IPS-20b (cell line): ENCODE results near the gene GPR142.
A peak's percentile ranks its signal among the peaks of the same experiment; 100 is the strongest.

ENCODE experiments used
- H3K27ac ChIP-seq: one replicate; pipeline ENCODE4 v1.5.1; 2013; ENCODE audit warnings: low read length
- H3K27me3 ChIP-seq: 2 replicates; pipeline ENCODE4 v1.6.1; 2013; ENCODE audit warnings: mild to moderate bottlenecking, low read length, inconsistent platforms; ENCODE audit not compliant: insufficient read depth
- H3K36me3 ChIP-seq: 2 replicates; pipeline ENCODE4 v1.6.1; 2013; ENCODE audit warnings: low read depth, mild to moderate bottlenecking, inconsistent platforms, low read length, moderate library complexity; ENCODE audit not compliant: insufficient read depth
- H3K4me1 ChIP-seq: 2 replicates; pipeline ENCODE4 v1.6.1; 2013; ENCODE audit warnings: mild to moderate bottlenecking, control low read depth, inconsistent platforms, low read length, moderate library complexity; ENCODE audit not compliant: insufficient read depth
- H3K4me3 ChIP-seq: 2 replicates; pipeline ENCODE4 v1.5.1; 2013; ENCODE audit warnings: mild to moderate bottlenecking, low read length, inconsistent platforms
- H3K9ac ChIP-seq: 2 replicates; pipeline ENCODE4 v1.6.1; 2013; ENCODE audit warnings: low read depth, mild to moderate bottlenecking, inconsistent platforms, low read length, moderate library complexity
- H3K9me3 ChIP-seq: 2 replicates; pipeline ENCODE4 v1.6.1; 2013; ENCODE audit warnings: mild to moderate bottlenecking, low read depth, low read length, inconsistent platforms; ENCODE audit not compliant: insufficient read depth

The GPR142 gene

DNA sequence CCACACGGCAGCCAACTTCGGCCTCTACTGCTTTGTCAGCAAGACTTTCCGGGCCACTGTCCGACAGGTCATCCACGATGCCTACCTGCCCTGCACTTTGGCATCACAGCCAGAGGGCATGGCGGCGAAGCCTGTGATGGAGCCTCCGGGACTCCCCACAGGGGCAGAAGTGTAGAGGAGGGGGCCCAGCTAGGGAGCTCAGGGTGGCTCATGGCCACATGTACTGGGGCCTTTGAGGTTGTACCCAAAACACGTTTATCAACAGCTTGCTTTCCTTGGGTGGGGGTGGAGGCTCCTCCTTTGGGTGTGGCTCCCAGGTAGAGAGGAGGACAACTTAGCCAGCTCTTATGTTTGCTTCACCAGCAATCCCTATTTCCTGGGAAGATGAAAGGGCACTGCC, 5.1 kb downstream of the GPR142 start:
- peaks cover 9% of the 10 kb centered on the region for H3K27me3 ChIP-seq
- H3K9ac ChIP-seq: no peak overlapping the region
- peaks cover 3% of the 10 kb centered on the region; the same call in 1 of the 2 replicates for H3K4me1 ChIP-seq
- H3K27ac ChIP-seq: no peak overlapping the region
- no peak overlapping the region for H3K4me3 ChIP-seq
- H3K36me3 ChIP-seq: no peaks in the 10 kb centered on the region
- H3K9me3 ChIP-seq: no peaks in the 10 kb centered on the region

DNA sequence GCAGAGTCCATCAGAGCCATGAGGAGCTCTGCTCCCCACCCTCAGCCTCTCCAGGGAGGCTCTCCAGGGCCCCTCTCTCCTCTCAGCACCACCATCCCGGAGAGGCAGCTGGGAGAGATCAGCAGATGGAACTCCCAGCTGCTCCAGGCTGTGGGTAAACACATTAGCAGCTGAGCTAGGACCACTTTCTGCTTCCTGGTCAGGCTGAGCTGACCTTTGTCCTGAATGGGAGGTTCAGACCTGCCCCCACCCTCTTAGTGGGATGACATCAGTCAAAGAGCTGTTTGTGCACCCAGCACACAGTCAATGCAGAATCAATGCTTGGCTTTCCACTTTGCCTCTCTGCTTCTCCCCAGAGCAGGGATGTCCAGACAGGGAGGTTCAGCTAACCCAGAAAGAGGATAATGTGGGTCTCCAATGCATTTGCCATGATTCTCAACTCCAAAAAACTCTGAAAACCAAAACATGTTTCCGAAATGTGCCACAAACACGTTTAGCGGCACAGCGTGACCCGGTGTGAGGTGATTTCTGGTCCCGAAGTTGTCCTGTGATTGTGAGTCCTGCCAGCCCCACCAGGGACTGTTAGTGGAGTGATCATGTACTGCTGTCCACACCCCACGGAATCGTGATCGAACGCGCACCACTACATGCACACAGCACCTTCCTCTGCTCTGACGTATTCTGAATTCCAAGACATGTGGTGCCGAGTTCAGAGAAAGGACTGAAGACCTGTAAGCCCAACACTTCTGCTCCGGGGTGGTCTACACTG, 6.7 kb downstream of the GPR142 start:
- Histone ChIP-seq H3K9ac (no peak overlapping the region), H3K4me1 (no peaks in the 10 kb centered on the region), H3K9me3 (no peaks in the 10 kb centered on the region), H3K36me3 (no peaks in the 10 kb centered on the region), H3K27ac (no peak overlapping the region), H3K4me3 (no peak overlapping the region), H3K27me3 (peaks cover 5% of the 10 kb centered on the region; the same call in 1 of the 2 replicates)

DNA sequence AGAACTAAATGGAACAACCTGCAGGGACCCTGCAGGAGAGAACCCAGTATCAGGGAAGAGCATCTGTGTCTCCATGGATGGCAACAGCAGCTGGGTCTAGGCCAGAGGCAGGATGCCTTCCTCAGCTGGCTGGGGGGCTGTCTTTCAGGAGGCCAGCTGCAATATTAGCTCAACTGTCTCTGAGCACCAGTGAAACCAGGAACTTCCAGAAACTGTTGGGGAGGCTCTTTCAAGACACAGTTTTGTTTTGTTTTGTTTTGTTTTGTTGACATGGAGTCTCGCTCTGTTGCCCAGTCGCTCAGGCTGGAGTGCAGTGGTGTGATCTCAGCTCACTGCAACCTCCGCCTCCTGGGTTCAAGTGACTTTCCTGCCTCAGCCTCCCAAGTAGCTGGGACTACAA, 7.6 kb downstream of the GPR142 start:
- Histone ChIP-seq H3K4me3 (no peak overlapping the region), H3K9ac (no peak overlapping the region), H3K36me3 (no peaks in the 10 kb centered on the region), H3K27ac (no peak overlapping the region), H3K9me3 (no peaks in the 10 kb centered on the region), H3K27me3 (no peaks in the 10 kb centered on the region), H3K4me1 (no peaks in the 10 kb centered on the region)

DNA sequence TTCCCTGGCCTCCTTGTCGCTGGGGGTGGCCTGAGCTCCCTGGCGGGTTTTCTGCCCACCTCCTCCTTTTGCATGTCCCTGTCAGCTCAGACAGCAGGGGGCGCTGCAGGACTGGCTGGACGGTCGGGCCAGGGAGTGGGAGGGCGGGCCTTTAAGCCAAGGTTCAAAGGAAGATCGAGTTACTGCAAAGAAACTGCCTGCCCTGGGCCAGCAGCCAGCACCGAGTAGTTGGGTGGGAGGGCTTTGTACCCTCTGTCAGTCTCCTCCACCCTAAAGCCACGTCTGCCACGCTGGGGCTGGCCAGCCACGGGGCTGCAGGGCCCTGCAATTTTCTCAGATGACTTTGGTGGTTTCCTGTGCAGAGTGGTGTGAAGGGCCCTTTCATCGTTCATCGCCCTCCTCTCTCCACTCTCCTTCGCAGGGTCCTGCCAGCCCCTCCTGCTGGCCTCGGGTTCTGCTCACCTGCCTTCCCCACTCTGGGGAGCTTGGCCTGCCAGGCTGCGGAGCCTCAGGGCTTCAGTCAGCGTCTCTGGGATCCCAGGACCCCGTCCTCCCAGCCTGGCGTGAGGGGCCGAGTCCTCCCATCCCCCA, 12.3 kb downstream of the GPR142 start:
- no peak overlapping the region for H3K27ac ChIP-seq
- no peaks in the 10 kb centered on the region for H3K36me3 ChIP-seq
- H3K4me3 ChIP-seq: peak overlapping the region; percentile 35; the same call in 1 of the 2 replicates
- no peak overlapping the region for H3K9ac ChIP-seq
- no peaks in the 10 kb centered on the region for H3K4me1 ChIP-seq
- H3K9me3 ChIP-seq: no peaks in the 10 kb centered on the region
- no peaks in the 10 kb centered on the region for H3K27me3 ChIP-seq

DNA sequence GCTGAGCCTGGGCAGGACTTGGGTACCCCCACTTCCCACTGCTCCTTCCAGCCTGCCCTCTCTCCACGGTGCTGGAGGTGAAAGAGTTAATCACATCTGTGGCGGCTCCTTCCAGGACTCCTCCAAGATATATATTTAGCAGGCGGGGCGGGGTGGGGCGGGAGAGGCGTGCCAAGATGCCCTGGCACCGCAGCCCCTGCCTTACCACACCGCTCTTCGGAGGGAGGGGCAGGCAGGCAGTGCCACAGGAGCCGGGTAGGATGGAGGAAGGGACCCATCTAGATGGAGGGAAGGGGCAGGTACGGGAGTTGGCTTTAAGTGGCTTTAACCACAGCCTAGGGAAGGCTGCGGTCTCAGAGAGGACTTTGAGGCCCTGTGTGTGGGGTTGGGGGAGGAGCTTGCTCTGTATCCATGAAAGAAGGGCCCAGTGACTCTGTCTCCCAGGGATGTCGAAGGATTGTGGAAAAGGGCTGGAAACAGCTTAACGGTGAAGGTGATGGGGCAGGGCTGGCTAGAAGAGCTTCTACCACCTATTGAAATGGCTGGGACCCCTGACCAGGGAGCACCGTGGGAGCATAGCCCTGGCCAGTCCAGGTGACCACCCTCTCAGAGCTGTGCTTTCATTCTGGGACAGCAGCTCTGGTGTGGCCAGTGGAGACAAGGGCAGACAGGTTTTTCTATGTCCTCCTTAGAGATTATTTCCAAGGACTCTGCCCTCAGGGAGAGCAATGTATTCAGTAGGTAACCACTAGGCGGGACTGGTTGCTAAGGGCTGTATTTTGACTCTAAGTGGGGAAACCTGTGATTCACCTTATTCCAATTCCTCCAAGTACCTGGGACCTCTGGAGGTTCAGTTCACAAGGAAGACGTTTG, 13.0 kb downstream of the GPR142 start:
- Histone ChIP-seq H3K27ac (no peak overlapping the region), H3K9me3 (no peaks in the 10 kb centered on the region), H3K4me1 (no peaks in the 10 kb centered on the region), H3K36me3 (no peaks in the 10 kb centered on the region), H3K9ac (no peak overlapping the region), H3K27me3 (no peaks in the 10 kb centered on the region), H3K4me3 (no peak overlapping the region)

DNA sequence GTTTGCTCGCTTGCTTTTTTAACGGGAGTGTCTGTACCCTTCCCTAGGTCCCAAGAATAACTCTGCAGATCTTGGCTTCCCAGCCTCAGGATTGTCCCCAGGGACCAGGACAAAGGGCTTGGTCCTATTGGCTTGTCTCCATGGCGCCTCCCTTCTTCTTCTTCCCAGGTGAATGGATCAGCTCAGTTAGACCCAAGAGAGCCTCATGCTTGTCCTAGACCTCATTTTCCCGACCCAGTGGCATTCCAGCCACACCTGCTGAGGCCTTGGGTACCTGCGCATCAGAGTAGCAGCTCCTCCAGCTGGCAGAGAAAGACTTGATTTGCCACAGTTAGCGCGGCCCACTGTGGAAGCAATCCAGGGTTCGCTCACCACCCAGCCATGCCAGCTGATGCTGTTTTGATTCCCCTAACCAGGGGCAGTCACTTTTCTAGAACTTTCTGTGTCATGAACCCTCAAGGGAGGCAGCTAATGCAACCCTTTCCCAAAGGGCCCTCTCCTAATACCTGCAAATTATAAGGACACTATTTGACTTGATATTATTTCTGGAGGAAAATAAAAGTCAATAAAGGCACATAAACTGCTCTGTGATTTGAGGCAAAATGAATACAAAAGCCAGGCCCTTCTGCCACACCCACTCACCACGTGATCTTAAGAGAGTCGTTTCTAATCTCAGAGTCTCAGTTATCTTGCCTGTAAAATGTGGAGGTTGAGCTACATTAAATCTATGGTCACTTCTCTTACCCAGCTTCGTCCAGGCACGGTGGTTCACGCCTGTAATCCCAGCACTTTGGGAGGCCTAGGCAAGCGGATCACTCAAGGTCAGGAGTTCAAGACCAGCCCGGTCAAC, 13.9 kb downstream of the GPR142 start:
- Histone ChIP-seq H3K9me3 (no peaks in the 10 kb centered on the region), H3K9ac (no peak overlapping the region), H3K4me1 (no peaks in the 10 kb centered on the region), H3K27ac (no peak overlapping the region), H3K36me3 (no peaks in the 10 kb centered on the region), H3K27me3 (no peaks in the 10 kb centered on the region), H3K4me3 (no peak overlapping the region)

DNA sequence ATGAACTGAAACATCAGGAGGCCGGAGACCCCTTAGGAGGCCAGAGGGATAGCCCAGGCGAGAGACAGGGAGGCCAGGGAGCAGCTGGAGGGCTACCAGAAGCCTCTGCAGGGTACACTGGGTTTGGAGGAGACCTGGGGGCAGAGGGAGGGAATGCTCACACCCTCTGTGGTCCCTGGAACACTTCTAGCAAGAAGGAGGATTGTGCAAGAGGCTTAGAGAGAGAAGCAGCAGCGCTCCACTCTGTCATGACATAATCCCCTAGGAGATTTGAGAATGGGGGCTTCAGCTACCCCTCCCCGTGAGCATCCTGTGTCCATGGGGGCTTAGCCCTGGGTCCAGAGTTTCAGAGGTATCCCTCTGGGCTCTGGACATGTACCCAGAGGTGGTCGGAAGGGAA, 15.8 kb downstream of the GPR142 start:
- Histone ChIP-seq H3K4me3 (no peak overlapping the region), H3K36me3 (no peaks in the 10 kb centered on the region), H3K27ac (no peak overlapping the region), H3K9me3 (no peaks in the 10 kb centered on the region), H3K27me3 (no peaks in the 10 kb centered on the region), H3K9ac (no peak overlapping the region), H3K4me1 (peaks cover 8% of the 10 kb centered on the region; the same call in 1 of the 2 replicates)

DNA sequence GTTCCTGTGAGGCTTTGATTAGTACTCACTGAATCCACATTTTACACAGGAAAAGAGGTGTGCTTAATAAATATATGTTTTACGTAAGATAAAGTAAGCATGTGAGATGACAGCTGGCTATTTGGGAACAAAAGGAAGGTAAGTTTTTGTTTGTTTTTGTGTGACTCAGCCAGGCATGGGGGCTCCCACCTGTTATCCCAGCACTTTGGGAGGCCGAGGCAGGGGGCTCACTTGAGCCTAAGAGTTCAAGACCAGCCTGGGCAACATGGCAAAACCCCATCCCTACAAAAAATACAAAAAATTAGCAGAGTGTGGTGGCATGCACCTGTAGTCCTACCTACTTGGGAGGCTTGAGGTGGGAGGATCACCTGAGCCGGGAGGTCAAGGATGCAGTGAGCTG, 17.9 kb downstream of the GPR142 start:
- Histone ChIP-seq H3K9me3 (no peaks in the 10 kb centered on the region), H3K27ac (no peak overlapping the region), H3K4me3 (no peak overlapping the region), H3K27me3 (no peaks in the 10 kb centered on the region), H3K9ac (no peak overlapping the region), H3K4me1 (peaks cover 8% of the 10 kb centered on the region; the same call in 1 of the 2 replicates), H3K36me3 (no peaks in the 10 kb centered on the region)

DNA sequence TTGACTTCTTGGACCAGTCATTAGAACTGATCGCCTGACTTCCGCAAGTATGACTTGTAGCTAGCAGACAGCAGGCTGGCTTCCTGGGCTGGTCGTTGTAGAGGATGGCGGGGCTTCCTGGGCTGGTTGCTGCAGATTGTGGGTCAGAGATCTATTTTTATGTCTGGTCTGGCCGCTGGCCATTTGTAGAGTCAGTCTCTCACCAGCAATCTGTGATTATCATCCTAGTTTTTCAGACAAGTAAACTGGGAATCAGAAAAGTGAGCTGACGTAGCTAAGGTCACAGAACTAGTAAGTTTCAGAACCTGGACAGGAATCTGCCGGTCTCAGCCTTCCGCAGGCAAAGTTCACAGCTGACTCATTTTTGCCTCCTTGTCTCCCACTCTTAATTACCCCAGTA, 19.1 kb downstream of the GPR142 start:
- H3K4me1 ChIP-seq: peaks cover 8% of the 10 kb centered on the region; the same call in 1 of the 2 replicates
- H3K27me3 ChIP-seq: no peaks in the 10 kb centered on the region
- H3K36me3 ChIP-seq: no peaks in the 10 kb centered on the region
- no peak overlapping the region for H3K9ac ChIP-seq
- no peak overlapping the region for H3K4me3 ChIP-seq
- H3K9me3 ChIP-seq: no peaks in the 10 kb centered on the region
- H3K27ac ChIP-seq: no peak overlapping the region

DNA sequence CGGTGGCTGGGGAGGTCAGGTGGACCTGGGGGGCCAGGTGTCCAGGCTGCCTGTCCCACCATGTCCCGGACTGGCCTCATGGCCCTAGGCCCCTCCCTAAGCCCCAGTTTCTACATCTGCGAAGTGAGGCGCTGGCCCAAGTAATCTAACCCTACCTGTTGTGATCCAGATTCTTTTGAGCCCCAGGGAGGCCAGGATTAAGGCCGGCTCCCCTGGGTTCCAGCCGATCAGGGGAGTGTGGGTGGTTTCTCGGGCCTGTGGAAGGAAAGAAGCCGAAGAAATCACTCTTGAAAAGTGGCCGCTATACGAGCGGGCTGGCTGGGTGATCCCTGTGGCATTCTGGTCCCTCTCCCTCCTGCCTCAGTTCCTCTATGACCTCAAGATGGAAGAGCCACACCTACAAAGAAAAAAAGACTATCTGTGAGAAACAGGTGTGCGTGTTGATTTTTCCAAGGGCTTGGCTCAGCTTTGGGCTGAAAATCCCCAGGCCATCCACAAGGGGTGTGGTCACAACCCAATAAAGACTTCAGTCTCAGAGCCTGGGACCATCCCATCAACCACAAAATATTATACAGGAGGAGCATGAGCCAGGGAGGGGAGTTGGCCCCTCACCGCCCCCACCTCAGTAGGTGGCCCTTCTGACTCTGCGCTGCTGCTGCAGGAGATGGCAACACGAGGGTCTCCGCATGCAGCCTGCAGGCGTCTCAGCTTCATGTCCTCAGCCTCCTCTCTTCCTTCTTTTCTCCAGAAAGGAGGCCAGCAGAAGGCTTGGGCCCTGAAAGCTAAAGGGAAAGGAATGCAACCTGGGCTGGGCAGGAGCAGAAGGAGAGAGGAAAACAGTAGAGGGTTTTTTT, 20.3 kb downstream of the GPR142 start:
- Histone ChIP-seq H3K27me3 (no peaks in the 10 kb centered on the region), H3K9ac (no peak overlapping the region), H3K36me3 (no peaks in the 10 kb centered on the region), H3K9me3 (no peaks in the 10 kb centered on the region), H3K4me1 (peaks cover 8% of the 10 kb centered on the region; the same call in 1 of the 2 replicates), H3K4me3 (no peak overlapping the region), H3K27ac (no peak overlapping the region)
